ENCODE measurements around the gene ELAVL1.
A peak's percentile ranks its signal among the peaks of the same experiment; 100 is the strongest.
"Not testable (repeated sequence)": the region's sequence is repeated elsewhere in the genome, so short reads cannot be mapped to it uniquely, and the experiment has no call there.

Gene ELAVL1

DNA sequence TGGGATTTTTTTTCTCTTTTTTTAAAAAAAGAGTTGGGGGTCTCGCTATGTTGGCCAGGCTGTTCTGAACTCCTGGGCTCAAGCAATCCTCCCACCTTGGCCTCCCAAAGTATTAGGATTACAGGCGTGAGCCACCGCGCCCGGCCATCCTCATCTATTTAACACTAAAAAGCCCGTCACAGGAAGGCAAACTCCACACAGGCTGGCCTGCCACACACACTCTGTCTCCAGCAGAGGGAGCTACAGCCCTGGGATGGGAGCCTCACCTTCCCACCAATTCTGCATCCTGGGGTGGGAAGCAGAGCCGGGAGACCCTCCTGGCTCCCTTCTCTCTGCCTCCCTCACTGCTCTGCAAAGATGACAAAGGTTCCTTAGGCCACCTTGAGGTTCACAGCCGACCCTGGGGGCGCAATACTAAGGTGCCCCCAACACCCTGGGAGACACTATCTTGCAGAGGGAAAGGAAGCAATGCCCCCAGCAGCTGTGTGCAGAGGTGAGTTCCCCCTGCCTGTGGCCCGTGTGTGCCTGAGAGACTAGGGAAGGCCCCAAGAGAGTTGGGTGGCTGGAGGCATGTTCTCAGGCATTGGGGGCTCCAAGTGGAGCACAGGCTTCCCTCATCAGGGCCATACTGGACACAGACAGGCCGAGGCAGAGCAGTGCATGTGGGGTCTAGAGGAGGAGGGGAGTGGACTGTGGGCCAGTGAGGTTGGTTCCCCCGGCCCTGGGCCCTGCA, 34.6 kb downstream of the ELAVL1 start:
- DNase-seq (ENCODE audit: low read depth, low spot score), result peak; percentile 69

DNA sequence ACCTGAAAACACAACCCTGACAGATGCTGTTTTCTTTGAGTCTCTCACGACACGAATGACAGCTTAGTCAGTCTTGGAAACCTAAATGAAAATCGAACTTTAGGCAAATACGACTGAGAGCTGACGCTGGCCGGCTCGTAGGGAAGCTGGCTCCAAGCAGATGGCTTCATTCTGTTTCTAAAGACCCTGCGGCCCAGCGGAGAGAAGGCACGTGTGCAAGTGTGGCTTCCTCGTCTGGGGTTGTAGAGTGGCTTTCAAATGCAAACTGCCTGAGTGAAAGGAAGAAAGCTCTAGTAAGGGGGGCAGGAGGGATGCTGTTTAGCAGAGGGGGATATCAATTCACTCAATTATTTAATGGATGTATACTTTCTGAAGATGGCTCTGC, 35.9 kb downstream of the ELAVL1 start:
- DNase-seq (ENCODE audit: low read depth, low spot score), result no peak

DNA sequence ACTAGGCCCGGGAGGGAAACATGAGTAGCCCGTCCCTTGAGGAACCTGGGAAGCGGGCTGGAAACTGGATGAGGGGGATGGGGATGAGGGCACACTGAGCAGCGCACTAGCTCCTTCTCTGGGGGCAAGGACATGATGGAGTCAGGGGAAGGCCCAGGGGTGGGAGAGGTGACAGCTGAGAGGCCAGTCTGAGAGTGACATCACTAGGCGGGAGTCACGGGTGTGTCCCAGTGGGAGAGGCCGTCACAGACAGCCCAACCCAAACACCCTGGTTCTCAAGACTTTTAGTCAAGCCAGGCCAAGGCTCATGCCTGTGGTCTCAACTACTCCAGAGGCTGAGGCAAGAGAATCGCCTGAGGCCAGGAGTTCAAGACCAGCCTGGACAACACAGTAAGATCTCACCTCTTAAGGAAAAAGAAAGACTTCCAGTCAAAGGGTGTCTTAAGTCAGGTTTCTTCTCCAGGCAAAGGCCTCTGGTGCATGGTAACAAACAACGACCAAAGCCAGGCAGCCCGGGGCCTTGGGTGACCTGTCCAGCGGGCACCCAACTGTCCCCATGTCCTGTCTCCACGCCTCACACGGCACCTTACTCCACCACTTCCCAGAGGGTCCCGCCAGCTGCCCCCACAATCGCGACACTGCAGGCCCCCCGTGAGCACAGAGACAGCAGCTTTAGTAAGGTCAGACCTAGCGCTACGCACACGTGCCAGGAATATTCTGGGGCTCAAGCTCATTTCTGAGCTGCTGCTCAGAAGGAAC, 36.5 kb downstream of the ELAVL1 start:
- no peak for DNase-seq (ENCODE audit: low read depth, low spot score)

DNA sequence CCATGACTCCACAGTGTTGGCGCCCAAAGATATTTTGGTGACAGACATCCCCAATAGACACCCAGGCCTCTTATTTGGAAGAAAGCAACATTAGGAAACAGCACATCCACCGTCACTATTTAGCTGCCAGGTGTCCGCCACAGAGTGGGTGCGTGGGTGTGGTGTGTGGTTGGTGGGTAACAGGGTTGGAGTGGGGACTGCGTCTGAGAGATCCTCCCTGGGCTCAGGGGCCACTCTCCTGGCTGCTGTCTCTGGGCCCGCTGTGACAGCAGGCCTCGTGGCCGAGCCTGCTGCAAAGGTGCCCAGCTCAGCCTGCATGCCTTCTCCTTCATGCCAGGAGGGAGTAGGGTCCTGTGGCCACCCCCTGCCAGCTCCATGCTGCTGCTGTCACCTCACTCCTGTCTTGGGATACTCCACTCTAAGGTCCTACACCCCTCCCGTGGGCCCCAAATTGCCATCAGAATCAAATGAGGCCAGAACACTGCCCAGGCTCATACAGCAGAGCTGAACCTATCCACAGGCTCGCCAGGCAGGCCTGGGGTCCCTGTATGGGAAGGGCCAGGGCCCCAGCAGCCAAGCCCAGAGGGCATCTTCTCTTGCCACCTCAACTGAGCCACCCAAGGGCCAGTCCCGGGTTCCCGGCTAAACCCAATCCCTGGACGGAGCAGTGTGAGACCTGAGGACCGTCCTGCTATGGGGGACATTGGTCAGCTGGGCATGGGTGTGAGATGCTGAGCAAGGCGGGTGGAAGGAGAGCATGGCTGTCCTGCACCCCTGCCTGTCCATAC, 37.2 kb downstream of the ELAVL1 start:
- no peak for DNase-seq (ENCODE audit: low read depth, low spot score)

DNA sequence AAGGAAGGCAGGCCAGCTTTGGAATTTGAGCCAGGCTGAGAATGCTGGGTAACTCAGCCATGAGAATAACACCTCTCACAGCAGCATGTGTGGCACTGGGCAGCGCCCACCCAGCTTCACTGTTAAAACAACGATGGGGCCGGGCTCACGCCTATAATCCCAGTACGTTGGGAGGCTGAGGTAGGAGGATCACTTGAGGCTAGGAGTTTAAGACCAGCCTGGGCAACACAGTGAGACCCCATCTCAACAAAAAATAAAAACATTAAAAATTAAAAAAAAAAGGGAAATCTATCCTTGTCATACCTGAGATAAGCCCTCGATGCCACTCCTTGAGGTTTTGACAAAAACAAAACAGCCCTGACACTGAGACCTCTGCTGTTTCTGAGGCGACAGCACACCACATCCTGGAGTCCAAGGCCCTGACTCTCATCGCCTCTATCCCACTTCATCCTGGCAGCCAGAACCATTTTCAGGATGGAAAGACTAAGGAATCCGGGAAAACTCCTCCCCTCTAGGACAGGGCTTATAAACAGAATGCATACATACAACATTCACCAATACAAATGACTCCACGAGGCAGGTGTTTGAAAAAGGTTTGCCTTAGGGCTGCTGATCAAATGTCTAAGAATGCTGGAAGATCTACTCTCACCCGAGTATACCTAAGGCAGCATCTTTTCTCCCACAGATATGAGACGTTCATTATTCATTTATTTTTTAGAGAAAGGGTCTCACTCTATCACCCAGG, 39.3 kb downstream of the ELAVL1 start:
- DNase-seq (ENCODE audit: low read depth, low spot score), result peak; percentile 57

DNA sequence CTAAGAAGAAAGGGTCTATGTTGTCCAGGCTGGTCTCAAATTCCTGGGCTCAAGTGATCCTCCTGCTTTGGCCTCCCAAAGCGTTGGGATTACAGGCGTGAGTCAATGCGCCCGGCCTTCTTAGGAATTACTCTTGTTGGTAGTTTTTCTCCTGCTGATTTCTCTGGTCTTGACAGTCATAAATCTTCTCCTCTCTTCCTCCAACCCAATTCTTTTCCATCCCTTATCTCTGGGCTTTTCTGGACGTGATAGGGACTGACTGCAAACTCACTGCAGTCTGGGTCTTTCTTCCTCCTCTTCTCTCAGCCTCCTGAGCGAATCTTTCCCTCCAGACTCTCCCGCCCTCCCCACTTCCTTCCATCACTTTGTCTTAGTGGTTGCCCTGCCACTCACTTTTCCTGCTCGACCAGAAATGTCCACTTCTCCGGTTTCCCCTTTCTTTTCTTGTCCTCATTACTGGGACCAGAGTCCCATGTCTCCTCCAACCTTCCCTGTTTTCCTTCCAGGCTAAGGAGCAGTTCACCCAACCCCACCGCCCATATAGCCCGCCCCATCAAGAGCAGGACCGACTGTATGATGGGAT, 40.1 kb downstream of the ELAVL1 start:
- DNase-seq (ENCODE audit: low read depth, low spot score), result no peak

DNA sequence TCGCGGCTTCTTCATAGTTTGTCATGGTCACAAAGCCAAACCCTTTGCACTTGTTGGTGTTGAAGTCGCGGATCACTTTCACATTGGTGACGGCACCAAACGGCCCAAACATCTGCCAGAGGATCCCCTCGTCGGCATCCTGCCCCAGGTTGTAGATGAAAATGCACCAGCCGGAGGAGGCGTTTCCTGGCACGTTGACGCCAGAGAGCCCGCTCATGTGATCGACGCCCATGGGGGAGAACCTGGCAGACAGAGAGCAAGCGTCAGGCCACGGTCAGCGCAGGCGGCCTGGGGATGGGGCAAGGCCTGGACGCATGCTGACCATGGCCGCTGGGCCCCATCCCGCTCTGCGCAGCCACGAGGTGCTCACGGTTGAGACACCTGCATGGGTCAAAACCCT, 41.9 kb downstream of the ELAVL1 start:
- DNase-seq (ENCODE audit: low read depth, low spot score), result no peak

DNA sequence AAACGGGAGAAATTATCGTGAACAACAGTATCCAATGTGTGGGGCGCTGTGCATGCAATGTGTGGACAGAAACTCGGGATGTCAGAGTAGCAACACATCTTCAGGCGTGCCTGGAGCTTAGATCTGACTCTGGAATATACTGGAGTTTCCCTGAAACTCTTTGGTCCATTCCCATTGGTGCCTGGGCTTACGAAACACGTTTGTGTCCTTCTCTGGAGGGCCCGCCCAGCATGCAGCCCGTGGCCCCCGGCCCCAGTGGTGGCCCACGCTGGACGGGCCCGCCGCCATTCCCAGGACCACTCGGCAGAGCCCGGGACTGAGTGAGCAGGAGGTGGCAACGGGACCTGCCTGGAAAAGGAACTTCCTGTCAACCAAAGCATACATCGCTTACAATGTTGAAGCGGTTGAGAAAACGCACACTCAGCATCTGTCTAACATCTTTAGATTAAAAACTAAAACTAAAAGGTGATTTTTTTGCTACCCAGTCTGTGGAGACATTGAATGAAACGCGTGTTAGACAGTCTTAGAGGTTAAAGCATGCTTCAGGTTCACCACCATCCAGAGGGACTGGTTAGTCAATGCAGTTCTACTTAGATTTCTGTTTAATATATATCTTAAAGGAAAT, 42.7 kb downstream of the ELAVL1 start:
- DNase-seq (ENCODE audit: low read depth, low spot score), result no peak

DNA sequence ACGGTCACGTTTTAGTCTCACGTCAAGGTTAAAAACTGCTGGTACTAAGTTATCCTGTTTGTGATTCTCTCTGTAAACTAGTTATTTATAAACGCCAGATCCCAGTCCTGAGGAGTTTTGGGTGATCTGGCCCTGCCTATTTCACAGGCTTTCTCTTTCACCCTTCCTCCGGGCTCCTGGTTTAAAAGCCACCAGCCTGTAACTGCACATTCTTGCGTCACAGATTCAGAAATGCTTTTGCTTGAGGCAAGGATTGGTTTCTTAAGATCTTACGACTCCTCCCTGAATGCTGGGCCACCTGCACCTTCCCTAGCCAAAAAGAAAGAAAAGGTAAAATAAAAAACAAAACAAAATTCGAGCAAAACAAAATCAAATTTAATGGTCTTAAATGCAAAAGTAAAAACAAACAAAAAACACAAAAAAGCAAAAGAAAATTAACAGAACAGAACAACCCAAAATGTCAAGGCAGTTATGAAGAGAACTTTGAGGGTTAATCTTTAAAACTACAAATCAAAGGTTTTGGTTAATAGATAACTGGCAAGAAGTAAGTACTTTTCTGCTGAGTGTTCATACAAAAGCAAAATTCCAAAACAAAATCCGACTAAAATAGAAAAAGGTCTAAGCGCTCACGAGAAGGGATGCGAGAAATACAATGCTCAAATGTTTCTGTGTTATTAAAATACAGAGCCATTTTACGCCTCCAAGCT, 43.4 kb downstream of the ELAVL1 start:
- DNase-seq (ENCODE audit: low read depth, low spot score), result no peak

DNA sequence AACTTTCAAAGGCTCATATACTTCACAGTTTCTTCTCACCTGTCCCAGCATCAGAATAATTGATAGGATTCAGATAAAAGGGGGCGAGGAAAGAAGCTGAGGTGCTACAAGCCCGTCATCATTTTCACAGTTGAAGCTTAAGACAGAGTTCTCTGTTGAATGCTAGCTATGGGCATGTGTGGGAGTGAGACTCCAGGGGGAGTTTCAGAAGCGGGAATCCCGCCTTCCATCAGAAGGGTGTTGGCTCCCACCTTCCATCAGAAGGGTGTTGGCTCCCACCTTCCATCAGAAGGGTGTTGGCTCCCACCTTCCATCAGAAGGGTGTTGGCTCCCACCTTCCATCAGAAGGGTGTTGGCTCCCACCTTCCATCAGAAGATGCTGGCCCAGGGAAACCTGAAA, 44.4 kb downstream of the ELAVL1 start:
- DNase-seq (ENCODE audit: low read depth, low spot score), result not testable (repeated sequence)

DNA sequence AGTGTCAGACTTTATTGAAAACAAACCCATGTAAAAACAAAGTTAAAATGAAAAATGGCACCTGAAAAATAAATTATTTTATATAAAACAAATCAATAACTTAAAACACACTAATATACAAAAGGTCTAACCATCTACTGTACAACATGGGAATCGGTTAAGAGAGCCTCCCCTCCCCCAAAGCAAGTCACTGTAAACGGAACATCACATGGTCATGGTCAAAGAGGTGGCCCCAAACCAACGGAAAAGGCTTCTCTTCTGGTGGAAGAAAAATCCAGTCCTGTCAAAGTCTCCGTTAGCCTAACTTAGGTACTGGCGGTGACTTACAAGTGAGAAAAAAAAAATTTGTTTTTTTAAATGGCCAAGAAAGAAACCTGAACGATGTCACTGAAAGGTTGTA, 46.2 kb downstream of the ELAVL1 start:
- DNase-seq (ENCODE audit: low read depth, low spot score), result no peak

DNA sequence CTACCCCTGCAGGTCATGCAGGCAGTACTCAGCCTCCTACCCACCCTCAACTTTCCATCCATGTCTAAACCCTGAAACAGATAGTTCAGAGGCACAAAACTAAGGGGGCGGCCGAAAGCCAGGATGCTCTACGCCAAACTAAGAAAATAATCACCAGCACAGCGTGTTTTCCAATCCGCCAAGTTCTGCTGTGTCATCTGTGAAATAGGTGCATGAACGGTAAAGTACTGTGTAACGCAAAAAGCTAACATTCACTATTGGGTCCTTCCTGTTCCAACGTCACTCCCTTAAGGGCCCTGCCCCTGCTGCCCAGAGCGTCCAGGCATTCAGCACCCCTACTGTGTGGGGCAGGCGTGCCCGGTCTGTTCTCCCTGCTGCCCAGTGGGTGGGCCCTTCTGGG, 49.7 kb downstream of the ELAVL1 start:
- no peak for DNase-seq (ENCODE audit: low read depth, low spot score)

DNA sequence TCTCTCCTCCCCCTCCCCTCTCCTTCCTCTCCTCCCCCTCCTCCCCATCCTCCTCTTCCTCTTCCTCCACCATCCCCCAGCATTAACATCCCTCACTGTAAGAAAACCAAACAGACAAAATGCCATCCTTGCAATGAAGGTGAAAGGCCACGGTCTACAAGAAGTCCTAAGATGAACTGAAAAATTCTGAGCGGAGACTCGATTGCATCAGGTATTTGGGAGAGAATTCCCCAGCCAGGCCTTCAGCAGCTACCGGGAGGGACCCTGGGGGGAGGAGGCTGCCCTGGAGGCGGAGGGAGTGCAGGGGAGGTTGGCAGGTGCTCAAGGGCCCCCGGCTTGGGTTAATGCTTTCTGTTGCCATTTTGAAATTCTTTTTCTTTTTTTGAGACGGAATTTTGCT, 51.9 kb downstream of the ELAVL1 start:
- DNase-seq (ENCODE audit: low read depth, low spot score), result no peak

DNA sequence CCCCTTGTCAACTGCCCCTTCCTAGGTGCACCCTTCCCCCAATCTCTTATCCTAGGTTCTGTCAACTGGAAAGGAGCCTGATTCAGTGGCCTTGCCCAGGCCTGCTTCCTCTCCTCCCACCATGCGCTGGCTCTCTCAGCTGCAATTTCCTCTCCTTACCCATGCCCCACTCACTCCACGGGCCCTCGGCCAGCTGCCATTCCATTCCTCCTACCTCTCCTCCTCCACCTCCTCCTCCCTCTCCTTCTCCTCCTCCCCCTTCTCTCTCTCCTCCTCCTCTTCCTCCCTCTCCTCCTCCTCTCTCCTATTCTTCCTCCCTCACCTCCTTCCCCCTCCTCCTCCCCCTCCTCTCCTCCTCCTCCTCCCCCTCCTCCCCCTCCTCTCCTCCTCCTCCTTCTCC, 52.4 kb downstream of the ELAVL1 start:
- no peak for DNase-seq (ENCODE audit: low read depth, low spot score)

DNA sequence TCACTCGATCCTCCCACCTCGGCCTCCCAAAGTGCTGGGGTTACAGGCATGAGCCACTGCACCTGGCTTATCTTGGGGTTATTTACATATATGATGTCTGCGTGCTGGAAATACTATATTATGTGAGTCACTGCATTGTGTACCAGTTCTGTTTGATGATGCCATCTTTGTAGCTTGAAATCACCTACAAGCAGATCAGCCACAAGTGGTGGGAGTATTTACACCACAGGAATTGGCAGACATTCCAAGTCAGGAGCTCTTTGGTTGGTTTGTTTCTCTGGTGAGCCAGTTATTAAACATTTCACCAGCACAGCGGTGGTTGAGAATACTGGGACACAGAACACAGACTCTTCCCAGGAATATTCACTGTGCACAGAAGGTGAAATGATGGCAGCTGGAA, 57.5 kb downstream of the ELAVL1 start:
- DNase-seq (ENCODE audit: low read depth, low spot score), result peak; percentile 22

DNA sequence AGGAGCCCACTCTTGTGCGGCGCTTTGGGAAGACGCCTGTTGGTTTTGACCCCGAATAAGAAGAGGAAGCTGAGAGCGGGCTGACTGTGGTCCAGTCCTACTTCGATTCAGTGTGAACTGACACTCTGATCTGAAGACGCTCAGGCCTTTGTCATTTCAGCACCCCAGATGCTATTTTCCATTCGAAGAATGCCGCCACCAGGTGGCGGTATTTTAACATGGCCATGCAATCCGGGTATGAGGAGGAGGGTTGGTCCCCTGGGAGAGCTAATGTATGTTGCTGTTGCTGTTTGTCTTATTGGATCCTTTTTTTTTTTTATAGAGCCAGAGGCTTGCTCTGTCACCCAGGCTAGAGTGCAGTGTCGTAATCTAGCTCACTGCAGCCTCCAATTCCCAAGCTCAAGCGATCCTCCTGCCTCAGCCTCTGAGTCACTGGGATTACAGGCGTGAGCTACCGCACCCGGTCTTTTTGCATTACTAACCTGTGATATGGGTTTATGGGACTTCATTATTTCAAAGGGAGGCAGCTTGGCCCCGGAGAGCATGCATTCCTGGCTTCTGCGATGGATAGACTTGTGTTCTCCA, 61.2 kb downstream of the ELAVL1 start:
- peak; percentile 93 for DNase-seq (ENCODE audit: low read depth, low spot score)

DNA sequence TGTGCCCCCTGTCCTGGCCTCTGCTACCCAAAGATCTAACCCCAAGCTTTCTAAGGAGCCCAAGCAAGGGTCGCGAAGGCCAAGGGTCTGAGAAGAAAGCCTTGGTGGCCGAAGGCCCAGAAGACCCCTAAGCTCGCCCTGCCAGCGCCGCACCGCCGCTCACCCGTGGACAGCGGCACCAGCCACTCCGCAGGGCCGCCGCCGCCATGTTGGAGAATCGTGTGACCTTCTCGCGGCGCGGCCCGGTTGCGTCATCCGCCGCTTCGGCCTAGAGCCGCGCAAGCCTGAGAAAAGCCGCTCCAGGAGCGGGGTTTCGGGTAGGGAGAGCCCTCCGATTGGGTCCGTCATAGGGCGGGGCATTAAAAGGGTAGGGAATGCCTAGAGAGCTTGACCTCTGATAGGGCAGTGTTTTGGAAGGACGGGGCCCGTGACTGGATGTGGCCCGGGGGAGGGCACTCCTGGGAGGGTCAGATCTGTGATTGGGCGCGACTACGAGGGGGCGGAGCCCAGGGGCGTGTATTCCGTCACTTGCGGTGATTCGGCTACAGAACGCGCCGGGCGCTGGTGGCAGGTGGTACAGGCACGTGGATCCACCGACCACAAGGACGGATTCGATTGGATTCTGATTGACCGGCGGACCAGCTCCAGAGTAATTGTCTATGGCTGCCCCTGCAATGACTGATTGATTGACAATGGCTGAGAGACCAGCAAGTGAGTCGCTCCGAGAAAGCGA, 61.8 kb downstream of the ELAVL1 start, which contains the start of gene TIMM44:
Gene TIMM44 (minus strand): TSS at position 223 of the 733 bp plus-strand sequence. CDS start 15 bp downstream, at position 208.
- DNase-seq (ENCODE audit: low read depth, low spot score), result peak; percentile 100

DNA sequence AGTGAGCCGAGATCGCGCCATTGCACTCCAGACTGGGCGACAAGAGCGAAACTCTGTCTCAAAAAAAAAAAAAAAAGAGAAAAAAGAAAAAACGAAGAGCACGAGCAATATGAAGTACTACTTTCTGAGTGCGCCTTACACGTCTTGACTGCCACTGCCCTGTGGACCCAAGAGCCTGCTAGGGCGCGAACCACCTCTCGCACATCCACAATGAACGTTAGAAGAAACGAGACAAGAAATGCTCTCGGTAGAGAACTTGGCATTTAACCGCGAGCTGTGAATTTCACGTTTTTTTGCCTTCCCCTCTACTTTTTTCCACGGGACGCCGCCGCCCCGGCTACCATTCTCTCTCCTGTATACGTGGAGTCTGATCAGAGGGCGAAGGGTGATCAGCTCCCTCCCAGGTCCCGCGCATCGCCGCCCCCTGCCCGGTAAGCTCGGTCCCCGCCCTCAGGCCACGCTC, 62.4 kb downstream of the ELAVL1 start:
- no peak for DNase-seq (ENCODE audit: low read depth, low spot score)

Data from astrocyte of the hippocampus (primary cell).